Heart left ventricle (tissue), 16 donors: ENCODE measurements around the gene PCLO. TPM values are rescaled to one million over a fixed set of nuclear protein-coding genes. Genes with fewer than 3 reads are reported as not detected.

Source experiments
- ATAC-seq, 4 donors: fragments of 200-7000 bp; cut with Tn5 transposase; one replicate each; pipeline ENCODE4 v1.9.1; 2020 to 2022; ENCODE audit warnings: moderate library complexity in 4 of 4, mild to moderate bottlenecking in 3 of 4, moderate number of reproducible peaks in 1 of 4
- DNase-seq, 5 donors: peaks; one replicate each; pipeline ENCODE4 v3.0.0-alpha.2; 2020
- H3K27ac ChIP-seq, 12 donors: fragments of 200-600 bp; sonication (generic) in 4 of 12; one replicate each; pipeline versions ENCODE4 v1.5.0 to v1.8.0; 2016 to 2022; ENCODE audit warnings: mild to moderate bottlenecking in 2 of 12
- H3K27me3 ChIP-seq, 9 donors: fragments of 200-600 bp; sonication (generic) in 2 of 9; one replicate each; pipeline versions ENCODE4 v1.5.1 to v1.8.0; 2016 to 2022; ENCODE audit warnings: mild to moderate bottlenecking in 3 of 9
- H3K36me3 ChIP-seq, 9 donors: fragments of 200-600 bp; sonication (generic) in 2 of 9; one replicate each; pipeline versions ENCODE4 v1.5.0 to v1.8.0; 2018 to 2022; ENCODE audit warnings: mild to moderate bottlenecking in 2 of 9
- H3K4me1 ChIP-seq, 12 donors: fragments of 200-600 bp; sonication (generic) in 4 of 12; one replicate each; pipeline versions ENCODE4 v1.5.0 to v1.8.0; 2016 to 2022; ENCODE audit warnings: mild to moderate bottlenecking in 3 of 12
- H3K4me3 ChIP-seq, 12 donors: fragments of 200-600 bp; sonication (generic) in 4 of 12; one replicate each; pipeline versions ENCODE4 v1.5.0 to v1.8.0; 2017 to 2022; ENCODE audit warnings: mild to moderate bottlenecking in 9 of 12, moderate library complexity in 4 of 12
- H3K9me3 ChIP-seq, 12 donors: fragments of 200-600 bp; sonication (generic) in 4 of 12; one replicate each; pipeline versions ENCODE4 v1.5.0 to v1.8.0; 2016 to 2022; ENCODE audit warnings: mild to moderate bottlenecking in 1 of 12
- POLR2A ChIP-seq, 2 donors: fragments of 450-650 bp; IDR thresholded peaks; one replicate each; pipeline ENCODE4 v1.6.1; 2017; ENCODE audit warnings: antibody characterized with exemption in 2 of 2, mild to moderate bottlenecking in 2 of 2, moderate library complexity in 2 of 2
- WGBS, 4 donors: extraction: QIAGEN DNeasy Blood & Tissue Kit in 2 of 4; methylation state at CpG; one replicate each; pipeline versions ENCODE4 v1.1.5 to v1.1.7; 2013 to 2018; 5-methylcytosine and 5-hydroxymethylcytosine counted together
- intact Hi-C, 10 donors: fragments of 100-400 bp; cut with DNase I; formaldehyde crosslinking; loops; one replicate each; pipeline versions ENCODE4 v1.11.1 to v1.14.2; 2022
- polyA plus RNA-seq, 2 donors: library from polyadenylated mRNA; stranded (reverse); fragments of 200-250 nt; gene quantifications; one replicate each; pipeline ENCODE4 v1.2.3, GENCODE V29; 2013
- total RNA-seq, 9 donors: library from RNA; depleted of rRNA in 2 of 9; stranded (reverse); fragments of >200 nt in 2 of 9; fragmentation: NEBNext Ultra II Directional in 3 of 9; extraction: Animal tissue kit (Norgen Biotek cat#: 25700) in 3 of 9; gene quantifications; one replicate each; pipeline versions ENCODE4 v1.1.0 to v1.2.4, GENCODE V29; 2016 to 2023
- TF ChIP-seq, protein P1 (sequence below), 12 donors: fragments of 200-600 bp; sonication (generic) in 4 of 12; IDR thresholded peaks; one replicate each; pipeline versions ENCODE4 v1.5.0 to v1.8.0; 2018 to 2022; ENCODE audit warnings: antibody characterized with exemption in 12 of 12, mild to moderate bottlenecking in 5 of 12
- donor health status: ischemic (EF 13 %, LVEDD 7.1; RV severe dilation, severe dysfunction).
- donor health status: healthy with polysubstance abuse.
- donor health status: DM: no; HTN: yes; CAD: no.
- donor health status: DM: no; HTN: no; CAD: no.
- donor health status: ischemic (EF 25% LVEDD 6.9; RV normal size, moderate dysfunction).
- donor health status: ischemic (EF 25% LVEDD 5.7; RV mildly dilated, moderate dysfunction).
- donor health status: healthy.
- donor health status: DM: yes; HTN: yes; CAD: no.
- donor health status: ischemic (EF 35%, LVEDD 5.7; RV mildly dilated, moderate dysfunction).
- donor health status: nonischemic (EF 11% LVEDD 7.7; RV severe dilation, severe dysfunction).
- donor health status: DM: yes; HTN: yes; CAD: no.
- donor health status: PGD.
- donor health status: ischemic (EF 29% LVEDD 5.4; RV normal size, mild dysfunction).
- donor health status: nonischemic (EF 23%, LVEDD 6.1; RV moderate dilation, normal function).

PCLO gene
- total and polyA plus RNA-seq, 11 donors: 0.21 to 9.3 (median 2.9) TPM

DNA sequence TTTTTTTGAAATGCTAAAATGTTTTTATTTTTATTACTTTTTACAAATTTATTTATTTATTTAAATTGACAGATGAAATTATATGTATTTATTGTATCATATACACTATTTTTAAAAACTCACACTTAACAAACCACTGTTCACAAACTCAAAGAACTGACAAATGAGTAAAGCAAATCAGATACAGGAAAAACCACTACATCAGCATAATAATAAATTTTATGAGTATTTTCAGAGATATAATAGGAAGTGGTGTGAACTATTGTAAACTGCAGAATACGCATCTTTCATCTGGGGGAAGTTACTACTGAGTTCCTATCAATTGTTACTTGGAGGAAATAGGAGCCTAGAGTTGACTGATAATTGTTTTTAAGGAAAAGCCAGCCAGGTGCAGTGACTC is 150.7 kb downstream of the PCLO start:
- H3K4me1 ChIP-seq: no peaks in the 10 kb centered on the region
- H3K27ac ChIP-seq: no peak overlapping the region
- H3K9me3 ChIP-seq: no peaks in the 10 kb centered on the region
- H3K4me3 ChIP-seq: no peak overlapping the region
- no peak for TF ChIP-seq POLR2A (IDR thresholded peaks at IDR 0.05)
- TF ChIP-seq, protein P1, sequence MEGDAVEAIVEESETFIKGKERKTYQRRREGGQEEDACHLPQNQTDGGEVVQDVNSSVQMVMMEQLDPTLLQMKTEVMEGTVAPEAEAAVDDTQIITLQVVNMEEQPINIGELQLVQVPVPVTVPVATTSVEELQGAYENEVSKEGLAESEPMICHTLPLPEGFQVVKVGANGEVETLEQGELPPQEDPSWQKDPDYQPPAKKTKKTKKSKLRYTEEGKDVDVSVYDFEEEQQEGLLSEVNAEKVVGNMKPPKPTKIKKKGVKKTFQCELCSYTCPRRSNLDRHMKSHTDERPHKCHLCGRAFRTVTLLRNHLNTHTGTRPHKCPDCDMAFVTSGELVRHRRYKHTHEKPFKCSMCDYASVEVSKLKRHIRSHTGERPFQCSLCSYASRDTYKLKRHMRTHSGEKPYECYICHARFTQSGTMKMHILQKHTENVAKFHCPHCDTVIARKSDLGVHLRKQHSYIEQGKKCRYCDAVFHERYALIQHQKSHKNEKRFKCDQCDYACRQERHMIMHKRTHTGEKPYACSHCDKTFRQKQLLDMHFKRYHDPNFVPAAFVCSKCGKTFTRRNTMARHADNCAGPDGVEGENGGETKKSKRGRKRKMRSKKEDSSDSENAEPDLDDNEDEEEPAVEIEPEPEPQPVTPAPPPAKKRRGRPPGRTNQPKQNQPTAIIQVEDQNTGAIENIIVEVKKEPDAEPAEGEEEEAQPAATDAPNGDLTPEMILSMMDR (IDR thresholded peaks at IDR 0.05): no peak
- no peak for DNase-seq
- 54 to 73% (median 64%) methylated on average over 1 of the region's 1 CpG for WGBS, 4 donors
- intact Hi-C loops: loop anchor here in 1 of 10 donors (10.0 kb wide), 1 partner anchor 53 kb away; no protein-coding TSS in a partner anchor
- no peaks in the 10 kb centered on the region for H3K27me3 ChIP-seq
- ATAC-seq: no peak
- H3K36me3 ChIP-seq: no peaks in the 10 kb centered on the region

DNA sequence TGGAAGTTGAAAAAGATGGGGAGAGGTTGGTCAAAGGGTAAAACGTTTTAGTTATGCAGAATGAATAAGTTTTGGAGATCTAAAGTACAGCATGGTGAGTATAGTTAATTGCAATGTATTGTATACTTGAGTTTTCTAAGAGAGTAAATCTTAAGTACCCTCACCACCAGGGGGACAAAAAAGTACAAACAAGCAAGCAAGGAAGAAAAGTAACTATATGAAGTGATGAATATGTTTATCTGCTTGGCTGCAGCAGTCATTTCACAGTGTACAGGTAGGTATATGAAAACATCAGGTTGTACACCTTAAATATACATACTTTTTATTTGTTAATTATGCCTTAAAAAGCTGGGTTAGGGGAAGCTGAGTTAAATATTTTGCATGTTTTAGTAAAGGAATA is 157.3 kb downstream of the PCLO start:
- H3K36me3 ChIP-seq: no peaks in the 10 kb centered on the region
- no peaks in the 10 kb centered on the region for H3K4me1 ChIP-seq
- intact Hi-C loops: no loop called here
- ATAC-seq (no peak), DNase-seq (no peak)
- TF ChIP-seq POLR2A (IDR thresholded peaks at IDR 0.05): no peak
- TF ChIP-seq, protein P1 (IDR thresholded peaks at IDR 0.05): peak in 1 of 12 donors; percentile 10
- 7 to 20% (median 13%) methylated on average over 1 of the region's 1 CpG for WGBS, 4 donors
- H3K27ac ChIP-seq: no peak overlapping the region
- no peaks in the 10 kb centered on the region for H3K27me3 ChIP-seq
- H3K4me3 ChIP-seq: no peak overlapping the region
- peaks cover 0 to 12% (median 2%) of the 10 kb centered on the region in 12 donors for H3K9me3 ChIP-seq

DNA sequence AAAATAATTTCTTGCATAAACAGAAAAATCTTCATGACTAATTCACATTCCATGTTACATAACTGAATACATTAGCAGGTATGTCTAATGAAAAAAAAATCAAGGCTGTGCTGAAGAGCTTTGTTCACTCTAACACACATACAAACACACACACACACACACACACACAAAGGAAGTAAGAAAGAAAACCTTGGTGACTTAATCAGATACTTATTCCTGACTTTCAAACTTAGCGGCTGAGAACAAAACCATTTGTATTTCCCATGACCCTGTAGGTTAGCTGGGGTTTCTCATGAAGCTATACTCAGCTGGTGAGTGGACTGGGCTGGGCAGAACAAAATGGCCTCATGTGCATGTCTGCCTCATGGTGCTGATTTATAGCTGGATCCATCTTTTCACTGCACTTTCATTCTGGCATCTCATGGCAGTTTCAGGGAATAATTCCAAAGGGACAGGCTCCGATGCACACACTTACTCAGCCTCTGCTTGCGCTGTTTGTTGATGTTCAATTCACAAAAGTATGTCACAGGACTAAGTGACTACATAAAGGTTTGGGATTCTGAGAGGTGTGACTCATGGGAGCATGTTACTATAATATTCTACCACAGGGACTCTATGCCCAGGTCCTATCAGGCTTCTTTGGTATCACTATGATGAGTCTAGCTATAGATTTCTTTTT is 161.2 kb downstream of the PCLO start:
- no peaks in the 10 kb centered on the region for H3K36me3 ChIP-seq
- 89 to 93% (median 90%) methylated on average over 3 of the region's 3 CpGs for WGBS, 4 donors
- ATAC-seq (no peak), DNase-seq (no peak)
- H3K4me1 ChIP-seq: no peaks in the 10 kb centered on the region
- H3K27me3 ChIP-seq: no peaks in the 10 kb centered on the region
- H3K9me3 ChIP-seq: peaks cover 0 to 12% (median 2%) of the 10 kb centered on the region in 12 donors
- TF ChIP-seq POLR2A (IDR thresholded peaks at IDR 0.05): no peak
- TF ChIP-seq, protein P1 (IDR thresholded peaks at IDR 0.05): no peak
- no peak overlapping the region for H3K4me3 ChIP-seq
- intact Hi-C loops: no loop called here
- H3K27ac ChIP-seq: no peak overlapping the region

DNA sequence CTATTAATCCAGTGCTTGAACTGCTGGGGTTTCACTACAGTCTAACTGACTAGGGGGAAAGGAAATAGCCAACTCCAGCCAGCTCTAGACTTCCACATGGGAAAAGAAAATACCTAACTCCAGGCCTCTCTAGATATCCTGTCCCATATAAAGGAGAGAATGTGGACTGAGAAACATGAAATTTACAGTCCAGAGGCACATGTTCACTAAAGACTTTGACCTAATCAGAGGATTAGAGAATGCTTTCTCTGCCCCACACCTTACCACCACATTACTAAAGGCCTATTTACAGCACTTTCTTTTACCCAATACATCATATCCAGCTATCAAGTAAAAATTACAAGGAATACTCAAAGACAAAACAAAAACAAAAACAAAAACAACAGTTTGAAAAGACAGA is 164.2 kb downstream of the PCLO start:
- no peaks in the 10 kb centered on the region for H3K27me3 ChIP-seq
- H3K4me3 ChIP-seq: no peak overlapping the region
- no peak for ATAC-seq
- intact Hi-C loops: no loop called here
- peaks cover 0 to 8% (median 0%) of the 10 kb centered on the region in 12 donors for H3K9me3 ChIP-seq
- no peak for TF ChIP-seq POLR2A (IDR thresholded peaks at IDR 0.05)
- TF ChIP-seq, protein P1 (IDR thresholded peaks at IDR 0.05): no peak
- H3K27ac ChIP-seq: no peak overlapping the region
- H3K36me3 ChIP-seq: no peaks in the 10 kb centered on the region
- no peaks in the 10 kb centered on the region for H3K4me1 ChIP-seq
- no peak for DNase-seq
